ENCODE data around the gene ZNF621.

ZNF621 gene

DNA sequence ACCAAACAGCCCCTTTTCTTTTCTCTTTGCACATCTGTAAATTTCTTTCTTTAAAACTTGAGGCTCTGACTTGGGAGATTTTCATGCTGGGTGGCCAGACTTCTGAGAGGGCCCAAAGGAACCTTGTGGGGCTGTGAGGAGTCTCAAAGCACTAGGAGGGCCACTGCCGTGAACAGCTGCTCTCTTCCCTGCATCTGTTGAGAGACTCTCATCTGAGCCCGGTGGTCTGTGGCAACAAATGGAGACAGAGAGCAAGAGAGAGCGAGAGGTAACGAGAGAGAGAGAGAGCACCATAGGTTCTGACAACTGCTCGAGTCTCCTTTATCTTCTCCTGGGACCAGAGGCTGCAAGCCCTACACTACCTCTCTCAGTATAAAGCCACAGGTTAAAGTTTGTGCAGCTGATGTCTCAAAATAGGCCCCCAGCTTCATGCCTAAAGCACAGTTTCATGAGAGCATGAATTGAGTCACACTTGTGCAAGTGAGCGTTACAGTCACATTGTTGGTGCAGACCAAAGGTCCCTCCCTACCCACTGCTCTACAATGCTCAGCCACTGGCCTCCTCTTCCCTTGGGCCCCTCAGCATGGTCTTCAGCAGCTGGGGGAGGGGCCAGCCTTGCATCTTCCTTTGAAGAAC is 60.7 kb downstream of the ZNF621 start:
- ChIA-PET CTCF (interaction anchor here (0.7 to 1.2 kb wide), 2 partner anchors 494 to 628 kb away, joined by 3 read pairs; no protein-coding TSS in a partner anchor), POLR2A (no interaction called here)
- TF ChIP-seq FOXK2 (IDR thresholded peaks at IDR 0.05) (no peak), CTBP1 (IDR thresholded peaks at IDR 0.05; ENCODE audit: borderline replicate concordance) (no peak), PKNOX1 (IDR thresholded peaks at IDR 0.05) (no peak), FOXA1 (IDR thresholded peaks at IDR 0.05) (no peak), ZNF384 (IDR thresholded peaks at IDR 0.05) (no peak), SUZ12 (IDR thresholded peaks at IDR 0.05) (no peak), BHLHE40 (IDR thresholded peaks at IDR 0.05; ENCODE audit: borderline replicate concordance) (no peak), NFRKB (IDR thresholded peaks at IDR 0.05) (no peak), HDGF (IDR thresholded peaks at IDR 0.05; ENCODE audit: borderline replicate concordance) (no peak), FOXM1 (IDR thresholded peaks at IDR 0.05; ENCODE audit: borderline replicate concordance) (no peak), TARDBP (IDR thresholded peaks at IDR 0.05) (no peak)
- DNase-seq (ENCODE audit: extremely low spot score), result no peak

DNA sequence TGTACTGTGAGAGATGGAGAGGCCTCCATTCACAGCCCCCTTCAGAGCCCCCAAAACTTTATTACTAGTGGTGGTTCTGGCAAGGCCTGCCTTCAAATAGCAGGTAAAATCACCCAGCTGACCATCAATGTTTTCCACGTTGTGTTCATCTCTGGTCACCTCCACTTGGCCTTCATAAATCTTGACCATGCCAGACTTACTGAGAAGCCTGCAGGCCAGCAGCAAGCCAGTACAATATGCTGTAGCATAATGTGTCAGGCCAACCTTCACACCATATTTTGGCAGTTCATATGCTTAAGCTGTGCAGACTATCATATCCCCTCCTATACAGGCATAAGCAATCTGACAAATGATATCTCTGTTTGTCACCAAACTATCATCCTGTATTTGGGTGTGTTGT is 62.1 kb downstream of the ZNF621 start:
- DNase-seq (ENCODE audit: extremely low spot score), result no peak
- ChIA-PET CTCF (interaction anchor here (0.6 kb wide), 1 partner anchor 233 kb away, joined by 3 read pairs; no protein-coding TSS in a partner anchor), POLR2A (no interaction called here)
- TF ChIP-seq L3MBTL2 (conservative IDR thresholded peaks at IDR 0.05) (no peak), NFRKB (IDR thresholded peaks at IDR 0.05) (no peak), ARNT (IDR thresholded peaks at IDR 0.05) (no peak), ELF4 (IDR thresholded peaks at IDR 0.05) (no peak), BHLHE40 (IDR thresholded peaks at IDR 0.05; ENCODE audit: borderline replicate concordance) (no peak), SP1 (IDR thresholded peaks at IDR 0.05) (no peak), CTBP1 (IDR thresholded peaks at IDR 0.05; ENCODE audit: borderline replicate concordance) (no peak), HDGF (IDR thresholded peaks at IDR 0.05; ENCODE audit: borderline replicate concordance) (no peak), SUZ12 (IDR thresholded peaks at IDR 0.05) (no peak), FOXK2 (IDR thresholded peaks at IDR 0.05) (no peak)

- ChIA-PET POLR2A (no interaction called here), CTCF (no interaction called here)
- DNase-seq (ENCODE audit: extremely low spot score), result no peak
- TF ChIP-seq FOXA1 (IDR thresholded peaks at IDR 0.05) (no peak), CTBP1 (IDR thresholded peaks at IDR 0.05; ENCODE audit: borderline replicate concordance) (no peak), HDGF (IDR thresholded peaks at IDR 0.05; ENCODE audit: borderline replicate concordance) (no peak), FOXK2 (IDR thresholded peaks at IDR 0.05) (no peak), TARDBP (IDR thresholded peaks at IDR 0.05) (no peak), ELF4 (IDR thresholded peaks at IDR 0.05) (no peak), BHLHE40 (IDR thresholded peaks at IDR 0.05; ENCODE audit: borderline replicate concordance) (no peak), FOXM1 (IDR thresholded peaks at IDR 0.05; ENCODE audit: borderline replicate concordance) (no peak), NFRKB (IDR thresholded peaks at IDR 0.05) (no peak), L3MBTL2 (conservative IDR thresholded peaks at IDR 0.05) (no peak), LEF1 (IDR thresholded peaks at IDR 0.05; ENCODE audit: borderline replicate concordance) (no peak), ZNF384 (IDR thresholded peaks at IDR 0.05) (no peak), ARNT (IDR thresholded peaks at IDR 0.05) (no peak), PKNOX1 (IDR thresholded peaks at IDR 0.05) (no peak)
These were observed 63.6 kb downstream of the ZNF621 start for GRCh38 chr3:40588406-40588805.

Measured in HEK293T (cell line).